Kidney (tissue), 14 donors: ENCODE data around the gene KCNH4. TPM values are rescaled to one million over a fixed set of nuclear protein-coding genes. Genes with fewer than 3 reads are reported as not detected.
"Not testable (repeated sequence)": the region's sequence is repeated elsewhere in the genome, so short reads cannot be mapped to it uniquely, and the experiment has no call there.

Experiments used
- DNase-seq, 5 donors: peaks; one replicate each; pipeline ENCODE4 v3.0.0-alpha.2; 2013 to 2020
- FAIRE-seq: peaks from 2 replicates; lab custom pipeline; 2012; peaks lifted over from hg19 to GRCh38; lab: Jason Lieb, UNC
- H3K27ac ChIP-seq, 2 donors: one replicate each; pipeline ENCODE4 v1.7.0; 2013; ENCODE audit warnings: low read depth in 2 of 2, low read length in 2 of 2, inconsistent platforms in 1 of 2
- H3K27me3 ChIP-seq: one replicate; pipeline ENCODE4 v1.7.1; 2013; ENCODE audit warnings: low read length, inconsistent platforms; ENCODE audit not compliant: control insufficient read depth, insufficient read depth
- H3K36me3 ChIP-seq, 3 donors: one replicate each; pipeline versions ENCODE4 v1.7.0 to v1.7.1; 2013; ENCODE audit warnings: low read length in 3 of 3, control low read depth in 1 of 3, inconsistent platforms in 1 of 3; ENCODE audit not compliant: insufficient read depth in 3 of 3, control insufficient read depth in 2 of 3
- H3K4me1 ChIP-seq, 3 donors: one replicate each; pipeline versions ENCODE4 v1.7.0 to v1.7.1; 2013; ENCODE audit warnings: low read length in 3 of 3, inconsistent platforms in 1 of 3, low read depth in 1 of 3; ENCODE audit not compliant: control insufficient read depth in 2 of 3, insufficient read depth in 2 of 3
- H3K4me3 ChIP-seq, 3 donors: one replicate each; pipeline versions ENCODE4 v1.7.0 to v1.8.1; 2013; ENCODE audit warnings: low read length in 3 of 3, control low read depth in 1 of 3, inconsistent platforms in 1 of 3
- H3K9ac ChIP-seq, 3 donors: one replicate each; pipeline versions ENCODE4 v1.7.0 to v1.7.1; 2013; ENCODE audit warnings: low read length in 3 of 3, control low read depth in 1 of 3, inconsistent platforms in 1 of 3
- H3K9me3 ChIP-seq, 3 donors: one replicate each; pipeline versions ENCODE4 v1.7.0 to v1.7.1; 2013; ENCODE audit warnings: low read length in 3 of 3, control low read depth in 1 of 3, inconsistent platforms in 1 of 3; ENCODE audit not compliant: control insufficient read depth in 2 of 3, insufficient read depth in 1 of 3
- CTCF ChIP-seq: IDR thresholded peaks from 3 replicates; pipeline ENCODE4 v1.5.1; 2012; ENCODE audit warnings: mild to moderate bottlenecking, moderate library complexity, borderline replicate concordance; ENCODE audit not compliant: insufficient read depth; ENCODE audit errors: extremely low read depth
- intact Hi-C: fragments of 100-400 bp; cut with DNase I; formaldehyde crosslinking; loops from one replicate; pipeline ENCODE4 v1.11.1; 2022
- polyA plus RNA-seq: library from polyadenylated mRNA; stranded (reverse); fragments of 350-450 nt; fragmentation: Illumina TruSeq; extraction: RNeasy Lipid Tissue Mini Kit (QIAGEN cat#74804); gene quantifications from one replicate; pipeline ENCODE4 v1.2.3, GENCODE V29; 2014; ENCODE audit warnings: low read depth, low replicate concordance; ENCODE audit not compliant: insufficient read depth
- total RNA-seq: library from RNA; stranded (reverse); fragmentation: NEBNext Ultra II Directional; extraction: Animal tissue kit (Norgen Biotek cat#: 25700); gene quantifications from one replicate; pipeline ENCODE4 v1.2.1, GENCODE V29; 2021
- donor health status: control.
- donor health status: control.
- donor health status: control.
- donor health status: control.
- donor health status: control.
- donor health status: DM: yes; HTN: yes; CAD: no.
- donor health status: Normal renal cell carcinoma (clear cell type).

KCNH4 gene
- total and polyA plus RNA-seq, 2 donors from 2014 or later, result 0.35 TPM; not detected in 1

GRCh38 chr17:42189651-42189965 is 8.7 kb upstream of the KCNH4 start:
- no peak for DNase-seq
- intact Hi-C loops, result no loop called here

GRCh38 chr17:42188749-42189650 is 8.1 kb upstream of the KCNH4 start:
- Histone ChIP-seq H3K9ac (no peak overlapping the region), H3K27ac (no peak overlapping the region), H3K27me3 (no peaks in the 10 kb centered on the region), H3K36me3 (no peaks in the 10 kb centered on the region), H3K4me1 (peaks cover 0 to 17% (median 10%) of the 10 kb centered on the region in 3 donors), H3K9me3 (no peaks in the 10 kb centered on the region), H3K4me3 (no peak overlapping the region)
- TF ChIP-seq CTCF, result no peak
- DNase-seq (no peak), FAIRE-seq (no peak)
- intact Hi-C loops, result no loop called here

More at GRCh38 chr17:42189651-42189965, 8.7 kb upstream of the KCNH4 start:
- H3K9ac ChIP-seq, result no peak overlapping the region
- FAIRE-seq, result no peak
- H3K9me3 ChIP-seq, result no peaks in the 10 kb centered on the region
- TF ChIP-seq CTCF, result no peak
- H3K27ac ChIP-seq, result no peak overlapping the region
- H3K4me3 ChIP-seq, result no peak overlapping the region
- H3K27me3 ChIP-seq, result no peaks in the 10 kb centered on the region
- H3K36me3 ChIP-seq, result no peaks in the 10 kb centered on the region
- H3K4me1 ChIP-seq, result peaks cover 0 to 14% (median 10%) of the 10 kb centered on the region in 3 donors

GRCh38 chr17:42187833-42188232 is 6.9 kb upstream of the KCNH4 start:
- H3K9me3 ChIP-seq, result no peaks in the 10 kb centered on the region
- H3K27me3 ChIP-seq, result peaks cover 4% of the 10 kb centered on the region
- DNase-seq, result no peak
- no peak for FAIRE-seq
- H3K9ac ChIP-seq, result no peak overlapping the region
- no peak overlapping the region for H3K27ac ChIP-seq
- no peak overlapping the region for H3K4me3 ChIP-seq
- intact Hi-C loops, result no loop called here
- peaks cover 0 to 11% (median 0%) of the 10 kb centered on the region in 3 donors for H3K4me1 ChIP-seq
- no peaks in the 10 kb centered on the region for H3K36me3 ChIP-seq
- TF ChIP-seq CTCF, result no peak

GRCh38 chr17:42186191-42186590 is 5.2 kb upstream of the KCNH4 start:
- H3K36me3 ChIP-seq, DNase-seq, FAIRE-seq, H3K27ac ChIP-seq, H3K9ac ChIP-seq, H3K4me3 ChIP-seq, intact Hi-C loops, H3K9me3 ChIP-seq: not testable (repeated sequence)
- Histone ChIP-seq H3K27me3 (peaks cover 19% of the 10 kb centered on the region), H3K4me1 (peaks cover 0 to 12% (median 0%) of the 10 kb centered on the region in 3 donors)
